ENCODE data around the gene SLC16A11. TPM values are rescaled to one million over a fixed set of nuclear protein-coding genes. Genes with fewer than 3 reads are reported as not detected.

The SLC16A11 gene
- total RNA-seq, 2 donors from 2014 or later, result 0.24 to 0.44 TPM

DNA sequence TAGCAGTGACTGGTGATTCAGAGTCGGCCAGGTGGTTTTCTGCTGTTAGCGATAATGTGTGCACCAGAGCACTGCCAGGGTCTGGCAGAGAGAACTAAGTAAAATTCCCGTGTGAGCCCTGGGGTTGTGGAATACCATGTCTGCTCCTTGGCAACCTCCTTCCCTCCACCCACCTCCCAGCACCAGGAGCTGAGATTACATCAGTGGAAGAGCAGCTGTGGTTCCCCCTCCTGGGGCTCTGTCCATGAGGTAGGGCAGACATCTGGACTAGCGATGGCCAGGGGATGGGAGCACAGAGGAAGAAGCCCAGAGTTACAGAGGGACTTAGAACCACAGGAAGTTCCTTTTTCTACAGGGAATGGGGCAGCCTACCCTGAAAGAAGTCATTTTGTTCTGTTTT, 20.4 kb upstream of the SLC16A11 start:
- Histone ChIP-seq H3K27ac (ENCODE audit: low read depth, low read length) (peak overlapping the region; percentile 94), H3K9me3 (ENCODE audit: control insufficient read depth, low read length) (peaks cover 17% of the 10 kb centered on the region), H3K4me3 (ENCODE audit: low read length) (no peak overlapping the region), H3K36me3 (ENCODE audit: control insufficient read depth, insufficient read depth, low read length) (no peaks in the 10 kb centered on the region), H3K9ac (ENCODE audit: extremely low read depth, low read length, poor library complexity, severe bottlenecking) (no peak overlapping the region), H3K27me3 (ENCODE audit: control insufficient read depth, insufficient read depth, low read length, poor library complexity, severe bottlenecking) (no peaks in the 10 kb centered on the region), H3K4me1 (ENCODE audit: control insufficient read depth, insufficient read depth, low read length) (no peaks in the 10 kb centered on the region)
- no peak for DNase-seq
- 82 to 89% methylated on average over 3 to 4 of the region's 4 CpGs for WGBS, 2 experiments (ENCODE audit: insufficient coverage in 1 of 2, insufficient read length in 1 of 2)
- no peaks in the 10 kb centered on the region for H3K4me1 Mint-ChIP-seq
- peaks cover 14% of the 10 kb centered on the region for H3K27me3 Mint-ChIP-seq (ENCODE audit: insufficient read depth)
- H3K9me3 Mint-ChIP-seq, result peaks cover 25% of the 10 kb centered on the region
- H3K36me3 Mint-ChIP-seq (ENCODE audit: low read depth), result no peaks in the 10 kb centered on the region
- H3K4me3 Mint-ChIP-seq, result no peak overlapping the region
- no peak overlapping the region for H3K27ac Mint-ChIP-seq
- TF ChIP-seq, protein P1, sequence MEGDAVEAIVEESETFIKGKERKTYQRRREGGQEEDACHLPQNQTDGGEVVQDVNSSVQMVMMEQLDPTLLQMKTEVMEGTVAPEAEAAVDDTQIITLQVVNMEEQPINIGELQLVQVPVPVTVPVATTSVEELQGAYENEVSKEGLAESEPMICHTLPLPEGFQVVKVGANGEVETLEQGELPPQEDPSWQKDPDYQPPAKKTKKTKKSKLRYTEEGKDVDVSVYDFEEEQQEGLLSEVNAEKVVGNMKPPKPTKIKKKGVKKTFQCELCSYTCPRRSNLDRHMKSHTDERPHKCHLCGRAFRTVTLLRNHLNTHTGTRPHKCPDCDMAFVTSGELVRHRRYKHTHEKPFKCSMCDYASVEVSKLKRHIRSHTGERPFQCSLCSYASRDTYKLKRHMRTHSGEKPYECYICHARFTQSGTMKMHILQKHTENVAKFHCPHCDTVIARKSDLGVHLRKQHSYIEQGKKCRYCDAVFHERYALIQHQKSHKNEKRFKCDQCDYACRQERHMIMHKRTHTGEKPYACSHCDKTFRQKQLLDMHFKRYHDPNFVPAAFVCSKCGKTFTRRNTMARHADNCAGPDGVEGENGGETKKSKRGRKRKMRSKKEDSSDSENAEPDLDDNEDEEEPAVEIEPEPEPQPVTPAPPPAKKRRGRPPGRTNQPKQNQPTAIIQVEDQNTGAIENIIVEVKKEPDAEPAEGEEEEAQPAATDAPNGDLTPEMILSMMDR (conservative IDR thresholded peaks at IDR 0.05), result no peak

DNA sequence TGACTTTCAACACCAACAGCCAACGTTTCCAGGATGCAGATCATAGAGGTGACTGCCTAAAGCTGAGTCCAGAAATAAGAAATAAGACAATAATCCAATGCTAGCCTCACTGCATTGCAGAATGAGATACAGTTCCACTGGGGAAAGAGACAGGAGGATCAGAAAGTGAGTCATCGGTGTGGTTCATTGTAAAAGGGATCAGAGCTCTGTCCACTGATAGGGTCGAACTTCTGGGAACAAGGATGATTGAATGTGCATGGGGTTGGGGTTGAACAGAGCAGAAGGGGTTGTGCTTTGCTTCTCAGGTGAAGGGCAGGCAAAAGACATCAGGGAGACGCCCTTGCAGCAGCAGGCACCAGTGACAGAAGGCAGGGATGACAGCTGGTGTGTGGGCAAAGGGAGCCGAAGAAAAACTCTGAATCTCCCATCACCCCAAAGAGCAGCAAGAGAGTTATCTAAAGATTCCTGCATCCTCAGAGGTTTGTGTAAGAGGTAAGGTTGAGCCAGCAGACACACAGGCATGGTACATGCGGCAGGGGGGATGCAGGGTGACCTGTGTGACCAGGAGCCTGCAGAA, 19.7 kb upstream of the SLC16A11 start:
- Mint-ChIP-seq H3K36me3 (ENCODE audit: low read depth) (no peaks in the 10 kb centered on the region), H3K4me3 (no peak overlapping the region)

DNA sequence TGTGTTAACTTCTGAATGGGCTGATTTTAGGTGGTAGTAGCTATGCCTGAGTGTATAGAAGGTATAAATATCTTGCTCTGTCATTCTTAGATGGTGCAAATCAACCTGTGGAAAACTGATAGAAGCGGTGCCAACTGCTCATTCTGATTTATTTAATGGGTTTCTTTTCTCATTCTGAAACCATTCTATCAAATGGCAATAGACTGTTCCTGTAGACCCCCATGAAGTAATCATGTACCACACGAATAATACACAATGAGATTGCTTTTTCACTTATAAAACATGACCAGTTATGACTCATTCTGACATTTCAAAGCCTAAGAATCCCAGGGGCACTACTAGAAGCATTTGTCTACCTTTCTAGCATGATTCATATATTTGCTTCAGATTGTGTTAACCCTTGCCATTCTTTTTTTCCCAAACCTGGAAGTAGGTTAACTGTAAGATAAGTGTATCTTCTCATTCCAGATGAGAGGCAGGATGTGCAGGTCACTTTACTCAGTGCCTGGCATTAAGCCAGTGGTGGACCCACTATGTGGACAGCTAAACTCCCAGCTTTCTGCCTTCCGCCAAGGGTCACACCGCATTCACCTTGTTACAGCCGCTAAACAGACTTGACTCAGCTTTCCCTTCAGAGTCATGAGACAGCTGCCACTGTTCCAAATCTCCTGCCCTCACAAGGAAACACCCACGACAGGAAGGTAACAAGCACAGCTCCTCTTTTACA, 16.4 kb upstream of the SLC16A11 start:
- Histone ChIP-seq H3K27me3 (ENCODE audit: control insufficient read depth, insufficient read depth, low read length, poor library complexity, severe bottlenecking) (no peaks in the 10 kb centered on the region), H3K27ac (ENCODE audit: low read depth, low read length) (no peak overlapping the region), H3K9ac (ENCODE audit: extremely low read depth, low read length, poor library complexity, severe bottlenecking) (no peak overlapping the region), H3K36me3 (ENCODE audit: control insufficient read depth, insufficient read depth, low read length) (no peaks in the 10 kb centered on the region), H3K9me3 (ENCODE audit: control insufficient read depth, low read length) (no peaks in the 10 kb centered on the region), H3K4me3 (ENCODE audit: low read length) (no peak overlapping the region), H3K4me1 (ENCODE audit: control insufficient read depth, insufficient read depth, low read length) (no peaks in the 10 kb centered on the region)
- H3K36me3 Mint-ChIP-seq (ENCODE audit: low read depth), result no peaks in the 10 kb centered on the region
- no peak overlapping the region for H3K4me3 Mint-ChIP-seq
- DNase-seq, result no peak
- 80 to 83% methylated on average over 5 of the region's 6 CpGs for WGBS, 2 experiments (ENCODE audit: insufficient coverage in 1 of 2, insufficient read length in 1 of 2)
- peaks cover 10% of the 10 kb centered on the region for H3K27me3 Mint-ChIP-seq (ENCODE audit: insufficient read depth)
- no peaks in the 10 kb centered on the region for H3K9me3 Mint-ChIP-seq
- H3K4me1 Mint-ChIP-seq, result no peaks in the 10 kb centered on the region
- TF ChIP-seq, protein P1 (conservative IDR thresholded peaks at IDR 0.05), result no peak
- H3K27ac Mint-ChIP-seq, result no peak overlapping the region

More for the DNA sequence above, 19.7 kb upstream of the SLC16A11 start:
- no peaks in the 10 kb centered on the region for H3K4me1 Mint-ChIP-seq
- WGBS, 2 experiments (ENCODE audit: insufficient coverage in 1 of 2, insufficient read length in 1 of 2), result 75 to 86% methylated on average over 4 to 6 of the region's 6 CpGs
- peaks cover 13% of the 10 kb centered on the region for H3K27me3 Mint-ChIP-seq (ENCODE audit: insufficient read depth)
- Histone ChIP-seq H3K9me3 (ENCODE audit: control insufficient read depth, low read length) (peaks cover 16% of the 10 kb centered on the region), H3K27ac (ENCODE audit: low read depth, low read length) (peak overlapping the region; percentile 94), H3K36me3 (ENCODE audit: control insufficient read depth, insufficient read depth, low read length) (no peaks in the 10 kb centered on the region), H3K4me3 (ENCODE audit: low read length) (no peak overlapping the region), H3K4me1 (ENCODE audit: control insufficient read depth, insufficient read depth, low read length) (no peaks in the 10 kb centered on the region), H3K9ac (ENCODE audit: extremely low read depth, low read length, poor library complexity, severe bottlenecking) (no peak overlapping the region), H3K27me3 (ENCODE audit: control insufficient read depth, insufficient read depth, low read length, poor library complexity, severe bottlenecking) (no peaks in the 10 kb centered on the region)
- TF ChIP-seq, protein P1 (conservative IDR thresholded peaks at IDR 0.05), result no peak
- no peak for DNase-seq
- peaks cover 19% of the 10 kb centered on the region for H3K9me3 Mint-ChIP-seq
- H3K27ac Mint-ChIP-seq, result no peak overlapping the region
